HCT116 (cell line): ENCODE data around the gene TUNAR. TPM values are rescaled to one million over a fixed set of nuclear protein-coding genes. Genes with fewer than 3 reads are reported as not detected.

Experiments used
- ATAC-seq: fragments of 200-7000 bp; cut with Tn5 transposase; 2 replicates; pipeline ENCODE4 v1.9.1; 2020; ENCODE audit warnings: mild to moderate bottlenecking, moderate library complexity
- BruUV-seq: library from RNA; stranded (reverse); fragments of 400-500 nt; replicated peaks from 2 replicates; lab custom pipeline; 2021; lab: Mats Ljungman, UMichigan
- CTCF ChIA-PET: fragments of 300-600 bp; sonication (Branson Sonifier 250); formaldehyde crosslinking; loops from one replicate; lab custom pipeline; 2021; ENCODE audit warnings: antibody characterized with exemption; lab: Charles Lee
- POLR2A ChIA-PET: fragments of 300-600, 350-600 bp; sonication (Branson Sonifier 250); formaldehyde crosslinking; loops from one replicate; lab custom pipeline; 2021; ENCODE audit warnings: antibody characterized with exemption; lab: Charles Lee
- RAD21 ChIA-PET, 2 experiments: fragments of 300-600 bp; sonication (Branson Sonifier 250); formaldehyde crosslinking; loops; one replicate each; lab custom pipeline; 2023; ENCODE audit warnings: low total read pairs in 2 of 2; ENCODE audit not compliant: uncharacterized antibody in 2 of 2, unreplicated experiment in 2 of 2, low non-redundant PET in 1 of 2; lab: Charles Lee
- DNase-seq: peaks from one replicate; pipeline ENCODE4 v3.0.0-alpha.2; 2010; ENCODE audit warnings: low read depth, low spot score
- H2AFZ ChIP-seq: fragments of 200-600 bp; shearing (Covaris generic), sonication (generic); 2 replicates; pipeline ENCODE4 v1.6.1; 2017; ENCODE audit warnings: low read depth, mixed run types, mixed read lengths, antibody characterized with exemption, low read length; ENCODE audit not compliant: poor library complexity, severe bottlenecking
- H3K27ac ChIP-seq: 2 replicates; pipeline ENCODE4 v1.5.1; 2012; ENCODE audit warnings: low read depth, low read length
- H3K27me3 ChIP-seq: fragments of 200-600 bp; sonication (generic); 2 replicates; pipeline ENCODE4 v1.6.1; 2016; ENCODE audit warnings: mixed run types, low read length, mixed read lengths; ENCODE audit not compliant: insufficient read depth
- H3K36me3 ChIP-seq, 2 experiments: fragments of 200-500 bp in 1 of 2; fragments of 200-600 bp in 1 of 2; sonication (Bioruptor generic) in 1 of 2; sonication (generic) in 1 of 2; 2 replicates each; pipeline versions ENCODE4 v1.5.1 to v1.6.1; 2014 to 2016; ENCODE audit warnings: low read length in 2 of 2, inconsistent platforms in 1 of 2, mixed read lengths in 1 of 2, mixed run types in 1 of 2; ENCODE audit not compliant: insufficient read depth in 2 of 2, control insufficient read depth in 1 of 2
- H3K4me1 ChIP-seq, 2 experiments: fragments of 200-600 bp in 1 of 2; sonication (generic) in 1 of 2; 2 replicates each; pipeline versions ENCODE4 v1.5.1 to v1.6.1; 2012 to 2017; ENCODE audit warnings: low read length in 2 of 2, inconsistent platforms in 1 of 2, mild to moderate bottlenecking in 1 of 2, mixed read lengths in 1 of 2, mixed run types in 1 of 2, moderate library complexity in 1 of 2; ENCODE audit not compliant: insufficient read depth in 2 of 2, control insufficient read depth in 1 of 2
- H3K4me2 ChIP-seq: fragments of 200-600 bp; sonication (generic); 2 replicates; pipeline ENCODE4 v1.6.1; 2017; ENCODE audit warnings: mixed run types, low read length, mixed read lengths
- H3K4me3 ChIP-seq, 2 experiments: fragments of 200-600 bp in 1 of 2; sonication (generic) in 1 of 2; replicated peaks in 1 of 2; 2 replicates each; pipeline ENCODE4 v1.5.1; 2011 to 2016; ENCODE audit warnings: low read length in 2 of 2, control low read depth in 1 of 2, low read depth in 1 of 2, mild to moderate bottlenecking in 1 of 2, mixed read lengths in 1 of 2, mixed run types in 1 of 2
- H3K79me2 ChIP-seq: fragments of 200-600 bp; sonication (generic); 2 replicates; pipeline ENCODE4 v1.6.1; 2017; ENCODE audit warnings: mild to moderate bottlenecking, mixed run types, low read length, moderate library complexity, mixed read lengths; ENCODE audit not compliant: insufficient read depth
- H3K9ac ChIP-seq: fragments of 200-600 bp; sonication (generic); 2 replicates; pipeline ENCODE4 v1.6.1; 2016; ENCODE audit warnings: low read length, mixed read lengths
- H3K9me2 ChIP-seq: fragments of 200-600 bp; sonication (generic), shearing (Covaris generic); 2 replicates; pipeline ENCODE4 v1.6.1; 2017; ENCODE audit warnings: mixed run types, mild to moderate bottlenecking, moderate library complexity; ENCODE audit not compliant: insufficient read depth
- H3K9me3 ChIP-seq, 2 experiments: fragments of 200-500 bp in 1 of 2; fragments of 200-600 bp in 1 of 2; sonication (Bioruptor generic) in 1 of 2; sonication (generic) in 1 of 2; 2 replicates each; pipeline ENCODE4 v1.6.1; 2014 to 2017; ENCODE audit warnings: low read length in 2 of 2, mixed read lengths in 2 of 2, inconsistent platforms in 1 of 2, low read depth in 1 of 2, mild to moderate bottlenecking in 1 of 2, mixed run types in 1 of 2, moderate library complexity in 1 of 2; ENCODE audit not compliant: control insufficient read depth in 1 of 2, insufficient read depth in 1 of 2
- H4K20me1 ChIP-seq: fragments of 200-600 bp; sonication (generic), shearing (Covaris generic); 2 replicates; pipeline ENCODE4 v1.6.1; 2017; ENCODE audit warnings: mixed run types, mild to moderate bottlenecking, moderate library complexity; ENCODE audit not compliant: insufficient read depth
- REST ChIP-seq: IDR thresholded peaks from 2 replicates; pipeline ENCODE4 v1.6.1; 2012; ENCODE audit warnings: low read depth
- TCF7L2 ChIP-seq: IDR thresholded peaks from 2 replicates; pipeline ENCODE4 v1.7.0; 2011; ENCODE audit warnings: borderline replicate concordance, inconsistent platforms; ENCODE audit not compliant: insufficient read depth, insufficient read length; ENCODE audit errors: extremely low read depth
- intact Hi-C: fragments of 100-400 bp; cut with micrococcal nuclease; formaldehyde crosslinking; loops from 2 replicates; pipeline ENCODE4 v1.10.0; 2022
- total RNA-seq: library from RNA; stranded (reverse); gene quantifications from one replicate; pipeline ENCODE4 v1.2.1, GENCODE V29; 2021; ENCODE audit not compliant: unreplicated experiment

TUNAR gene
- total RNA-seq, 1 experiment from 2014 or later, result not detected

- intact Hi-C loops, result no loop called here
- Histone ChIP-seq H3K79me2 (no peaks in the 10 kb centered on the region), H4K20me1 (no peaks in the 10 kb centered on the region), H3K4me3 (no peak overlapping the region), H3K36me3 (no peaks in the 10 kb centered on the region), H3K4me1 (no peaks in the 10 kb centered on the region), H3K4me2 (no peak overlapping the region), H2AFZ (no peak overlapping the region), H3K27ac (no peak overlapping the region), H3K27me3 (peaks cover 32% of the 10 kb centered on the region), H3K9me2 (no peaks in the 10 kb centered on the region), H3K9me3 (no peaks in the 10 kb centered on the region), H3K9ac (no peak overlapping the region)
- no peak for TF ChIP-seq TCF7L2
- peak; percentile 79 for TF ChIP-seq REST
- ChIA-PET POLR2A (no interaction called here), RAD21 (no interaction called here), CTCF (no interaction called here)
- DNase-seq, result no peak
- no peak for ATAC-seq
- BruUV-seq, result no TSS peak
Observed at GRCh38 chr14:95953111-95953724, 76.6 kb downstream of the TUNAR start.
